Measurements from ENCODE around the gene DENND1A.

GRCh38 chr9:123465304-123465703 lies 464.6 kb downstream of the DENND1A start:
- no peak for TF ChIP-seq YY1 (IDR thresholded peaks at IDR 0.05; ENCODE audit: insufficient read depth, insufficient read length)
- no peak for TF ChIP-seq ZNF274 (IDR thresholded peaks at IDR 0.05; ENCODE audit: low read depth, low read length)
- no peak for TF ChIP-seq SUZ12 (IDR thresholded peaks at IDR 0.05; ENCODE audit: extremely low read depth, insufficient read depth, insufficient read length)

Measured in NT2/D1 (cell line).